ENCODE measurements around the gene IL24.
"Not testable (repeated sequence)": the region's sequence is repeated elsewhere in the genome, so short reads cannot be mapped to it uniquely, and the experiment has no call there.

Gene IL24, protein sequence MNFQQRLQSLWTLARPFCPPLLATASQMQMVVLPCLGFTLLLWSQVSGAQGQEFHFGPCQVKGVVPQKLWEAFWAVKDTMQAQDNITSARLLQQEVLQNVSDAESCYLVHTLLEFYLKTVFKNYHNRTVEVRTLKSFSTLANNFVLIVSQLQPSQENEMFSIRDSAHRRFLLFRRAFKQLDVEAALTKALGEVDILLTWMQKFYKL

DNA sequence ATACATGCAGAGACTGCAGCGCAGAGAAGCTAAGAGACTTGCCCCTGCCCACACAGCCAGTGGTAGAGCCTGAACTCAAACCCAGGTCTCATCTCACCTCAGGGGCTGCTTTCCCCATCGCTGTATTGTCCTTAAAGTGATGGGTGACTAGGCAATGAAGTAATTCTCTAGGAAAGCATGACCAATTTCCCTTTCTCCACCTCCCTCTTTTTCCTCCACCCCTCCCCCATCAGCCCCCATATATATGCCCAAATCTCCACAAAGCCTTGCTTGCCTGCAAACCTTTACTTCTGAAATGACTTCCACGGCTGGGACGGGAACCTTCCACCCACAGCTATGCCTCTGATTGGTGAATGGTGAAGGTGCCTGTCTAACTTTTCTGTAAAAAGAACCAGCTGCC, at the start of gene IL24:
IL24 (plus strand) TSS at position 269 of the 400 bp plus-strand sequence. CDS start 390 bp downstream, outside the sequence.
- DNase-seq = no peak

DNA sequence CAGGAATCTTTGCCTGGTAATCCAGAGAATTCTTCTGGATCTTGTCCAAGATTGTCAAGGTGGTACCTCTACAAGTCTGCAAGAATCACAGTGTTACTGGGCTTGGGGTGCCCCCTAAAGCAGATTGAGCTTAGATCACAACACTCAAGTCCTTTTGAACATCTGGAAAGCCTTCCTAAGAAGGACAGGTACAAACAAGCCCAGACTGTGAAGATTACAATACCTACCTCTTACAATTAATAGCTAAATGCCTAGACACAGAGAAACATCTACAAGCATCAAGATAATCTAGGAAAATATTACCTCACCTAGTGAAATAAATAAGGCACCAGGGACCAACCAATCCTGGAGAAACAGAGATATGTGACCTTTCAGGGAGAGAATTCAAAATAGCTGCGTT, 49.3 kb upstream of the IL24 start:
- no peak for DNase-seq

DNA sequence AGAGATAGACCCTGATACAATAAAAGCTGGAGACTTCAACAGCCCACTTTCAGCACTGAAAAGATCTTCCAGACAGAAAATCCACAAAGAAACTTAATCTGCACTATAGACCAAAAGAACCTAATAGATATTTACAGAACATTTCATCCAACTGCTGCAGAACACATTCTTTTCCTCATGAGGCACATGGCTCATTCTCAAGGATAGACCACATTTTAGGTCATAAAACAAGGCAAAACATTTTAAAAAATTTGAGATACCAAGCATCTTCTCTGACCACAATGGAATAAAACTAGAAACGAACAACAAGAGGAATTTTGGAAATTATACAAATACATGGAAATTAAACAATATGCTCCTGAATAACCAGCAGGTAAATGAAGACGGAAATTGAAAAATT, 46.8 kb upstream of the IL24 start:
- no peak for DNase-seq

DNA sequence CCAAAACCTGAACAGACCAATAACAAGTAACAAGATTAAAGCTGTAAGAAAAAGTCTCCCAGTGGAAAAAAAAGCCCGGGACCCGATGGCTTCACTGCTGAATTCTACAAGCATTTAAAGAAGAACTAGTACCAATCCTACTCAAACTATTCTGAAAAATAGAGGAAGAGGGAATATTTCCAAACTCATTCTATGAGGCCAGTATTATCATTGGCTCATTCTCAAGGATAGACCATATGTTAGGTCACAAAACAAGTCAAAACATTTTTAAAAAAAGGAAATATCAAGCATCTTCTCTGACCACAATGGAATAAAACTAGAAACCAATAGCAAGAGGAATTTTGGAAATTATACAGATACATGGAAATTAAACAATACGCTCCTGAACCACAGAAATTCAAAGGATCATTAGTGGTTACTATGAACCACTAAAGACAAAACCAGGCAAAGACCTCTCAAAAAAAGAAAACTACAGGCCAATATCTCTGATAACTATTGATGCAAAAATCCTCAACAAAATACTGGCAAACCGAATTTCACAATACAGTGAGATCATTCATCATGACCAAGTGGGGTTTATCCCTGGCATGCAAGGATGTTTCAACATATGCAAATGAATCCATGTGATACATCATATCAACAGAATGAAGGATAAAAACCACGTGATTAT, 45.8 kb upstream of the IL24 start:
- no peak for DNase-seq

DNA sequence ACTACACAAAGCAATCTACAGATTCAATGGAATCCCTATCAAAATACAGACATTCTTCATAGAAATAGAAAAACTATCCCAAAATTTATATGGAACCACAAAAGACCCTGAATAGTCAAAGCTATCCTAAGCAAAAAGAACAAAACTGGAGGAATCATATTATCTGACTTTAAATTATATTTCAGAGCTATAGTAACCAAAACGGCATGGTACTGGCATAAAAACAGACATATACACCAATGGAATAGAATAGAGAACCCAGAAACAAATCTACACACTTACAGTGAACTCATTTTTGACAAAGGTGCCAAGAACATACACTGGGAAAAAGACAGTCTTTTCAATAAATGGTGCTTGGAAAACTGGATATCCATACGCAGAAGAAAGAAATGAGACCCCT, 44.6 kb upstream of the IL24 start:
- DNase-seq = not testable (repeated sequence)

DNA sequence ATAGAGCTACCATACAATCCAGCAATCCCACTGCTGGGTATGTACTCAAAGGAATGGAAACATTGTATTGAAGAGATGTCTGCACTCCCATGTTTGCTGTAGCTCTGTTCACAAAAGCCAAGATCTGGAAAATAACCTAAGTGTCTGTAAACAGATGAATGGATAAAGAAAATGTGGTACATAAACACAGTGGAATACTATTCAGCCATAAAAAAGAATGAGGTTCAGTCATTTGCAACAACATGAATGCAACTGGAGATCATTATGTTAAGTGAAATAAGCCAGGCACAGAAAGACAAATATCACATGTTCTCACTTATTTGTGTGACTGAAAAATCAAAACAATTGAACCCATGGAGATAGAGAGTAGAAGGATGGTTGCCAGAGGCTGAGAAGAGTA, 43.5 kb upstream of the IL24 start:
- DNase-seq = not testable (repeated sequence)

DNA sequence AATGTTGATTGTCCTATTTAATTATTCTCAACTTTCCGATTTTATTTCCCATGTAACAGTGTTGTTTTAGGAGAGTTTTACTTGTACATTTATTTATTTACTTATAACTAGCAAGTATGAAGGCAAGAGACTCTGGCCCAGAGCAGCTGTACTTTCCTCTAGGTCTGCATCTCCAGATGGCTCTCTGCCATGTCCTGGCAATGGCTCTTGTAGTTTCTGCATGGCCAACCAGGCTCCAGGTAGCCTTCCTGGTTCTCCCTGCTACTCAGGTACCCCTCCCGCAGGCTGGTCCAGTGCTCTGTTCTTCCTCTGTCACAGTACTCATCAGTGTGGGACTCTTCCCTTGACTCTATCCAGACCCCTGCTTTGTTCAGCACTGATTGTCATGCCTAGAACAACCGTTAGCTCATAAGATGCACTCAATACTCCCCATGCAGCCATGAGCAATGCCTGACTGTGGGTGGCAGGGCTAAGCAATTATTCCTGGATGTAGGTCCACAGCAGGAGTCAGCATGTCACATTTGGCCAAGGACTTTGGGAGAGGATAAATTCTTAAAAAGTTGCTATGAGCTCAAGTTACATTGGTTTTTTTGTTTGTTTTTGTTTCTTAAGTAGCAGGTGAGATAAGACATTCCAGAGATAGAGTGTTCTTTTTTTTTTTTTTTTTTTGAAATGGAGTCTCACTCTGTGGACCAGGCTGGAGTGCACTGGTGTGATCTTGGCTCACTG, 42.7 kb upstream of the IL24 start:
- no peak for DNase-seq

DNA sequence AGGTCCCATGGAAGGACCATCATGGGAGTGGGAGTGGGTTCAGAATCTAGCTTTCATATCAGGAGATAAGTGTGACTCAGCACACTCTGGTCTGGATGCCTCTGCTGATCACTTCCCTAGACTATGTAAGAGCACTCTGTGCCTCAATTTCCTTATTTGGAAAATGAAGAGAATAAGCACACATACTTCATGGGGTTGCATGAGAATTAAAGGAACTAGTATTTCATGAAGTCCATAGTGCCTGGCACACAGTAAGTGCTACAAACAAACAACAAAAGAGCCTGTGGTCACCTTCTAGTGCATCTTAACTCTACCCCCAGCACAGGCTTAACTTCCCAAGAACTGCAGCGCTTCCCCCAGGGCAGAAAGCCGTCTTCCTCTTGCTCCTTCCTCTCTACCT, 41.4 kb upstream of the IL24 start:
- no peak for DNase-seq

DNA sequence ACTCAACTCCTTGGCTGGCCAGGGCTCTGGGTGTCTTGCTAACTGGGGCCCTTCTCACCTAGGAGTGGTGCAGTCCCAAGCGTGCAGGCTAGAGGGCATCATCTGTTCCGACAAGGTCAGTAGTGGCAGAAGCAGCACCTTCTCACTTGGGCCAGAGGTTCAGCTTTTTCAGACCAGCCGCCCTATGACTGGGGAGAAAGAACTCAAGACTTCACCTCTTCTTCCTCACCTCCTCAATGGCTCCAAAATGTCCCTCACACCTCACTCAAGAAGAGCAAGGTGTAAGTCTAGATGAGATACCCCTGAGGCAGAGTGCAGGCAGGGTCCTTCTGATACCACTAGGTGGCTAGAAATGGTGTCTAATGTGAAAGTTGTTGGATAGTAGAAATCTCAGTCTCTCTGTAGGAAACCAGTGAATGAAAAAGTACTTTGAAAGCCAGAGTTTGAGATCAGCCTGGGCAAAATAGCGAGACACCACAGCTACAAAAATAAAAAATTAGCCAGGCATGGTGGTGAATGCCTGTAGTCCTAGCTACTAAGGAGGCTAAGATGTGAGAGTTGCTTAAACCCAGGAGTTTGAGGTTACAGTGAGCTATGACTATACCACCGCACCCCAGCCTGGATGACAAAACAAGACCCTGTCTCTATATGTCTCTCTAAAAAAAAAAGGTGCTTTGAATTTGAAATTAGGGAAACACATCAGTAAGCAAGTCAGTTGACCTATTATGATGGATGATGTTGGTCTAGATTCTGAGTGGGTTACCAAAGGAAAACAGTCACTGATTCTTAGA, 40.4 kb upstream of the IL24 start:
- no peak for DNase-seq

DNA sequence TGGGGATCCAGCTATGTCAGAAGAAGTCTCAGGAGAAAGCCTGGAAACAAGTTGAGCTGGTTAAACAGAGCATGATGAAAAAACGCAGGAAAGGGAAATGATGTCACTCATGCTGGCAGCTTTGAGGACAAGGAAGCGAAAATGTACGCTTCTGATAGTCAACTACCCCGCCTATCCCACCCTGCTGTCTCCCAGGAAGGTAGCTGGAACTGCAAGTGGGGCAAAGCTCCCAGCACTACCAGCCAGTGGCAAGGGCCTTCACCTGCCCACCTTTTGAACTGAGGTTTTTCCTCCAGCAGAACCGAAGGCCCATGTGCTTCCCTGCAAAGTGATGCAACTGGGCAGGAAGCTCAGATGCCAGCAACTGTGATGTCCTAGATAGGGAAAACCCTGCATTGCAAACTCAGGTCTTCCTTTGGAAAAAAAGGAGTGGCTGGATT, 38.1 kb upstream of the IL24 start:
- no peak for DNase-seq

DNA sequence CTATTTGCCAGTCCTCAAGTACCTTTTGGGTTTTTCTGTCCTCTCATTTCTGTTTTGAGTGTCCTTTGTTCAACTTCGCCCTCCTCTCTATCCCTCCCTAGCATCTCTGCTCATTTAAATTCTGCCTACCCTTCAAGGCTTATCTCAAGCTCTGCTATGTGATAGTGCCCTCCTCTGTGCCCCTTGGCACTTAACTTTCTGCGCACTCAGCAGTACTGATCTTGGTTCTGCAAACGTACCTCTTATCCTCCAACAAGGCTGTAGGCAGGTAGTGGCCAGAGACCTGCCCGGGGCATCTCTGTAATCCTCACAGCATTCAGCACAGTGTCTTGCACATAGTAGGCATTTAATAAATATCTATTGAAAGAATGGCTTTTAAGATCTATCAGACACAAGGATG, 37.1 kb upstream of the IL24 start:
- no peak for DNase-seq

DNA sequence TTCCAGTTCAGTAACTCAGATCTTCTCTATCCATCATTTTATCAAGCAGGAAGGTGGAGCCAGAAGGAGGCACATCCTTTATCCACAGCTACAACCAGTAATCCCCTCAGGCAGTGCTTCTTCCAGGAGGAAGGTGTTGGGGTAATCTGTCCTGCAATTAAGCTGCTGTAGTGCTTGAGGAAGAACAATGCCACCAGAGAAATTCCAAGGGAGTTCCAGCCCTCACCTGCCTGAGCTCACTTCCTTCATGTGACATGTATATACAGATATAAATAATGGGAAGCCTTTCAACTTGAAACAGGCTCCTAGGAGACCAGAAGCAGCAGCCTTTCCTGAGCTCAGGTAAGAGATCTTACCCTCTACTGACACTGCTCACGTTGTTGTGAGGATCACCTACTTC, 34.0 kb upstream of the IL24 start:
- DNase-seq = no peak

DNA sequence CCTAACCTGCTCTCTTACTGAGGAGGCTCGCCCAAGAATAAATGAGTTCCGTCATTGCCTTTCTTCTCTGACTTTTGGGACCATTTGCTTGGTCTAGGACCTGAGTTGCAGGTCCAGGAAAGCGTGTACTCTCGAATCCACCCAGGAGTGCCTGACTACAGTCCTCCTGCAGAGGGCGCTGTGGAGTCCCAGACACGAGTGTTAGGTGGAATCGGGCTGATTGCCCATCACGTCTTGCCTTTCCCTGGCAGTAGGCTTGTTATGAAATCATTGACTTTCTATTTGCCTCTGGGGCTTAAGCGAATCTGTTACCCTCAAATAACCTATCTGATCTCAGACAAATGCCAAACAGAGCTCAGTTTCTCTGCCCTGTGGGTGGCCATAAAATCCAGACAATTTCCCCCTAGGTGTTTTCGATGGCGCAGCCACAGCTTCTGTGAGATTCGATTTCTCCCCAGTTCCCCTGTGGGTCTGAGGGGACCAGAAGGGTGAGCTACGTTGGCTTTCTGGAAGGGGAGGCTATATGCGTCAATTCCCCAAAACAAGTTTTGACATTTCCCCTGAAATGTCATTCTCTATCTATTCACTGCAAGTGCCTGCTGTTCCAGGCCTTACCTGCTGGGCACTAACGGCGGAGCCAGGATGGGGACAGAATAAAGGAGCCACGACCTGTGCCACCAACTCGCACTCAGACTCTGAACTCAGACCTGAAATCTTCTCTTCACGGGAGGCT, 32.1 kb upstream of the IL24 start, which contains the start of gene IL20:
IL20 (plus strand) TSS at position 685 of the 733 bp plus-strand sequence. CDS start 230 bp downstream, outside the sequence.
- DNase-seq = peak; percentile 57

DNA sequence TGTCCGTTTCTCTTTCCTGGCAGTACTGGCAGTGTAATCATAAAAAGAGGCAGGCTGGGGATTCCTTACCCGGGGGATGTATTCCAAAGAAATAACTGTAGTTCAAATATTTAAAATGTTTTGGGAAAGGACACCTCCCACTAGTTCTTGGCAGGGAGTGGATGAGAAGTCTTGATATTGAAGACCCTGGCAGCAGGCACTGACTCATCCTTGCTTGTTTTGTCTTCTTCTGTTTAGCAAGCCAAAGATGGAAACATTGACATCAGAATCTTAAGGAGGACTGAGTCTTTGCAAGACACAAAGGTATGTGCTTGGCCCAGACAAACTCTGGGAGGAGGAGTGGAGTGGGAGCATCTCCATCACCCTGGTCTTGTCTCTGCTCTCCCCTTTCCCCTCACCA, 31.2 kb upstream of the IL24 start:
- no peak for DNase-seq

DNA sequence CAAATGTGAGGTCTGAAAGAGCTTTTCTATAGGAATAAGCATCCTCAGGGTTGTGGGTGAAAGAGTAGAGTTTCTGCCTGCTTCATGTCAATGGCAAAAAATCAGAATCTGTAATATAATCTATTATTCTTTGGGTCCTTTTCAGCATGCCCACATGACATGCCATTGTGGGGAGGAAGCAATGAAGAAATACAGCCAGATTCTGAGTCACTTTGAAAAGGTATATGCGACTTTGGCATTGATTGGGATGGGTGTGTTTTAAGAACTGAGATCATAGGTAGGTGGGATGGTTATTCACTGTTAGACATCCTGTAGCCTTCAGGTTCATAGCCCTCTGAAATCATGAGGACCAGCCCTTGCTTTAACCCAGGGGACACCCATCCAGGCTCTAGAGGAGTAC, 30.0 kb upstream of the IL24 start:
- DNase-seq = no peak

DNA sequence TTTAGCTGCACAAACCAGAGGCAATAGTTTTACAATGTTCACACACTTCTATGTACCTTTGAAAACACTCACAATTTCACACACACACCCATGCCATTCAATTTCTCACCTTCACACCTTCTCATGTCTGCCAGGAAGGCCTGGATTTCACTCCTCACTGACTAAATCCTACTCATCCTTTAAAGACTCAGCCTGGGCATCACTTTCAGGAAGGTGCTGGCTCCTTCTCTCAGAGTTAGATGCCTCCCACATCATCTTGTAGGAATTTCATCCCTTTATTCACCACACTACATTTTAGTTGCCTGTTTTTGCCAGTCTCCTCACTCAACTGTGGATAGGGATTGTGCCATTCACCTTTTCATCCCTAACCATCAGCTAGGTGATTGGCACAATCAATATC, 29.5 kb upstream of the IL24 start:
- DNase-seq = no peak

DNA sequence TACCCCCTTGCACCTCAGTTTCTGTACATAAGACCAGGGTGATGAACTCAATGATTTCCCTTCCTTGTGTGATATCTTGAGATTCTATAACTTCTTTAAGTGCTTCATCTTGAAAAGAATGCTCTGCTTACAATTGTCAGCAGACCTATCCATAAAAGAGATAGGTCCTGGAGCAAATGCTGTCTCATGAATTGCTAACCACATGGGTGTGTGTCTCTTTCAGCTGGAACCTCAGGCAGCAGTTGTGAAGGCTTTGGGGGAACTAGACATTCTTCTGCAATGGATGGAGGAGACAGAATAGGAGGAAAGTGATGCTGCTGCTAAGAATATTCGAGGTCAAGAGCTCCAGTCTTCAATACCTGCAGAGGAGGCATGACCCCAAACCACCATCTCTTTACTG, 29.0 kb upstream of the IL24 start:
- no peak for DNase-seq

DNA sequence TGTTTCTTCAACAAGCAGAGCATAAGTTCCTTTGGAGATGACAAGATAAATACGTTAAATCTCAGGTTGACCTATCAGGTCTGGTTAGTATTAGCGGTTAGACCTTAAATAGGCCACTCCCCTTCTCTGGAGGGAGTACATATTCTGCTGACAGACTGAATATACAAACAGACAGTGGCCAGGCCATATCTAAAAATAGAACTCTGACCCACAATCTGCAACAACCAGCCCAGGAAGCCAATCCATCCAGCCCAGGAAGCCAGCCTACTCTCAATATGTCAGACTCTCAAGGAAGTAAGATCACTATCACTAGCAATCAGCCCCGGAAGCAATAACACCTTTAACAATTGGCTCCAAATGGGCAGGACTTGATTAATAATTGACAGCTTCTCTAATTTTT, 25.1 kb upstream of the IL24 start:
- DNase-seq = no peak

DNA sequence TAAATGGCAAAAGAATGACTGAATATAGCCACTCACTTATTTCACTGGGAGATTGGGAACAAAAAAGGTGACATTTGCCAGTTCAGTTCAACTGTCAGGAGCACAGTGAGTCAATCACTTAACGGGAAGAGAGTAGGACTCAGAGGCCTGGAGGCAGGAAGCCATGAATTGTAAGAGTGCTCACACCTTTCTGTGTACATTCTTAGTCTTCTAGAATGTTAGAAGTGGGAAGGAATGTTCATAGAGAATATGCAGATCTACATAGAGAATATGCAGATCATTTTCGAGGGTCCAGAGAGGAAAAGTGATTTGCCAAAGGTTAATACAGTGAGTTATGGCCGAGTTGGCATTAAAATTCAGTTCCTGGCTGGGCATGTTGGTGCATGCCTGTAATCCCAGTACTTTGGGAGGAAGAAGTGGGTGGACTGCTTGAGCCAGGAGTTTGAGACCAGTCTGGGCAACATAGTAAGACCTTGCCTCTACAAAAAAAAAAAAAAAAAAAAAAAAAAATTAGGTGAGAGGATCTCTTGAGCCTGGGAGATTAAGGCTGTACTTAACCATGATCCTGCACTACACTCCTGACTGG, 23.5 kb upstream of the IL24 start:
- DNase-seq = no peak

DNA sequence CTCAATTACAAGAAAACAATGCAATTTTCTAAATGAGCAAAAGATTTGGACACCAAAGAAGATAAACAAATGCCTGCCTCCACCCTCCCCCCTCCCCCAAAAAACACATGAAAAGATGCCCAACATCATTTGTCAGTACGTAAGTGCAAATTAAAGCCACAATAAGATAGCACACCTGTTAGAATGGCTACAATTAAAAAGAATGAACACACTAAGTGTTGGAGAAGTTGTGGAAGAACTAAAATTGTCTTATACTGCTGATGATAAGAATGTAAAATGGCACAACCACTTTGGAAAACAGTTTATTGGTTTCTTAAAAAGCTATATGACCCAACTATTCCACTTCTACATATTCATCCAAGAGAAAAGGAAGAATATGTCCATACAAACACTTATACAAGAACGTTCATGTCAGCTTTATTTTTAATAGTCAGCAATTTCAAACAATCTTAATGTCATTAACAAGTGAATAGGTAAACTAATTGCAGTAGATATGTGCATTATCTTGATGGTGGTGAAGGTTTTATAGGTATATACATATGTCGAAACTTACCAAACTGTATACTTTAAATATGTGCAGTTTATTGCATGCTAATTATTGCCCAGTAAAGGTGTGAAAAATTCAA, 21.4 kb upstream of the IL24 start:
- no peak for DNase-seq

DNA sequence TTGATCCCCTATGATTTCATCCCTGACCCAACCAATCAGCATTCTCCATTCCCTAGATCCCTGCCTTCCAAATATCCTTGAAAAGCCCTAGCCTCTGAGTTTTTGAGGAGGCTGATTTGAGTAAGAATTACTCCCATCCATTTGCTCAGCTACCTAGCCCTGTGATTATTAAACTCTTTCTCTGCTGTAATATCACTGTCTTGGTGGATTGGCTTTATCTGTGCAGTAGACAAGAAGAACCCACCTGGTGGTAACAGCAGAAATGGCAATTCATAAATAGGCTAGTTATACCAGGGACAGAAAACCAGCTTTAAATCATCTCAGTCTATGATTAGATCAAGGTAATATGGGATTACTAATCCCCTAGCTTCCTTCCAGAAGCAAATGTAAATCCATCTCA, 18.8 kb upstream of the IL24 start:
- no peak for DNase-seq

DNA sequence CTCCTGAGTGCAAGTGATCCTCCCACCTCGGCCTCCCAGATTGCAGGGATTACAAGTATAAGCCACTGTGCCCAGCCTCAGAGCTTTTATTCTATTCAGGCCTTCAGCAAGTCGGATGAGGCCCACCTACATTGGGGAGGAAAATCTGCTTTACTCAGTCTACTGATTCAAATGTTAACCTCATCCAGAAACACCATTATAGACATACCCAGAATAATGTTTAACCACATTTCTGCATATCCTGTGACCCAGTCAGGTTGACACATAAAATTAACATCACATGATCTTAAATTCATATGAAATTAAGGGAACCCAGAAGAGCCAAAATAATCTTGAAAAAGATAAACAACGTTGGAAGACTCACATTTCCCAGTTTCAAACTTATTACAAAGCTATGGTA, 16.9 kb upstream of the IL24 start:
- DNase-seq = no peak

Measured in femur (tissue), 1 donor.